NB4 (cell line): ENCODE measurements around the gene VWA5B1.

ENCODE experiments used
- POLR2A ChIP-seq: IDR thresholded peaks from 2 replicates; pipeline ENCODE4 v1.6.1; 2011; ENCODE audit warnings: mild to moderate bottlenecking; ENCODE audit not compliant: insufficient read length; ENCODE audit errors: extremely low read depth
- TF ChIP-seq, protein P1 (sequence below): IDR thresholded peaks from one replicate; pipeline ENCODE4 v1.5.1; 2012; ENCODE audit warnings: low read depth, low read length

DNA sequence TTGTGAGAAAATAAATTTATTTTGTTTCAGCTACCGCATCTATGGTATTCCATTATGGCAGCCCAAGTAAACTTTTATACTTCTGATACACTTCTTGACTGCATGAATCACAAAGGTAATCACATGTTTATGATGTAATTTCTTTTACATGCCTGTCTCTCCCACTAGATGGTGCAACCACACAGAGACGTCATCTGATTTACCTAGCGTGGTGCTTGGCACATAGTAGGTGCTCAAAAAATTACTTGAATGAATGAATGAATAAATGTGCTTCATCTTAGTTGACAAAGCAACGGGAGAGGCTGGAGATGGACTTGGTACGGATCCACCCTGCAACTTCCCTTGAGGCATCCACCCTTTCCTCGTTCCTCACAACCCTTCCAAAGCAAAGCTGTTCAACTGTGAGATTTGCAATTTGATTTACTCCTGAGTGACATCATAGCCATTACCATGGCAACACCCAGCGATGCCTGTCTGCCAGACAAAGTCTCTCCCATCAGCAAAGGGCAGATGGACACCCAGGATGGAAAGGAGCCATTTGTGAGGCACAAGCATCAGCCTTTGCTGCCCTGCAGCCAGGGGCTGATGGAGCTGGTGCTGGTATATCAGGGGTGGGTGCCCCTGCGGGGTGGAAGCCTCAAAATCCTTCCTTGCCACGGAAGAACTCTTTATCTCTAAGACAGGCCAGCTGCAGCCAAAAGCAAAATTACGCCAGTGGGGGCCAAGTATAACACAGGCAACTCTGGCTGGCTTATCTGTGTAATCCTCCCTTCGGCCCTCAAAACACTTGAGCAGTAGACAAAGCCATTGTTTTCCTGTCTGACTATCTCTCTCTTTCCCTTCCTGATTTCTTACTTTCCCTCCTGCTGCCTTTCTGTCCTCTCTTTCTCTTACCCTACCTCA, 18.9 kb upstream of the VWA5B1 start:
- TF ChIP-seq, protein P1, sequence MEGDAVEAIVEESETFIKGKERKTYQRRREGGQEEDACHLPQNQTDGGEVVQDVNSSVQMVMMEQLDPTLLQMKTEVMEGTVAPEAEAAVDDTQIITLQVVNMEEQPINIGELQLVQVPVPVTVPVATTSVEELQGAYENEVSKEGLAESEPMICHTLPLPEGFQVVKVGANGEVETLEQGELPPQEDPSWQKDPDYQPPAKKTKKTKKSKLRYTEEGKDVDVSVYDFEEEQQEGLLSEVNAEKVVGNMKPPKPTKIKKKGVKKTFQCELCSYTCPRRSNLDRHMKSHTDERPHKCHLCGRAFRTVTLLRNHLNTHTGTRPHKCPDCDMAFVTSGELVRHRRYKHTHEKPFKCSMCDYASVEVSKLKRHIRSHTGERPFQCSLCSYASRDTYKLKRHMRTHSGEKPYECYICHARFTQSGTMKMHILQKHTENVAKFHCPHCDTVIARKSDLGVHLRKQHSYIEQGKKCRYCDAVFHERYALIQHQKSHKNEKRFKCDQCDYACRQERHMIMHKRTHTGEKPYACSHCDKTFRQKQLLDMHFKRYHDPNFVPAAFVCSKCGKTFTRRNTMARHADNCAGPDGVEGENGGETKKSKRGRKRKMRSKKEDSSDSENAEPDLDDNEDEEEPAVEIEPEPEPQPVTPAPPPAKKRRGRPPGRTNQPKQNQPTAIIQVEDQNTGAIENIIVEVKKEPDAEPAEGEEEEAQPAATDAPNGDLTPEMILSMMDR = no peak
- no peak for TF ChIP-seq POLR2A
